Smooth muscle cell (in vitro differentiated cells): ENCODE data around the gene TNFRSF18. TPM values are rescaled to one million over a fixed set of nuclear protein-coding genes. Genes with fewer than 3 reads are reported as not detected.

ENCODE experiments used
- DNase-seq: peaks from one replicate; lab custom pipeline; 2025; ENCODE audit not compliant: unreplicated experiment; lab: John Stamatoyannopoulos, UW
- H2AFZ ChIP-seq: fragments of 200-600 bp; sonication (generic); 2 replicates; pipeline ENCODE4 v1.6.0; 2016; ENCODE audit warnings: antibody characterized with exemption, low read depth, mild to moderate bottlenecking
- H3F3A ChIP-seq: fragments of 200-600 bp; sonication (generic); 2 replicates; pipeline ENCODE4 v1.6.0; 2017; ENCODE audit warnings: antibody characterized with exemption, low read depth
- H3K27ac ChIP-seq: fragments of 200-600 bp; sonication (generic); 2 replicates; pipeline ENCODE4 v1.5.1; 2016; ENCODE audit warnings: low read depth, mild to moderate bottlenecking
- H3K27me3 ChIP-seq: fragments of 200-600 bp; sonication (generic); 2 replicates; pipeline ENCODE4 v1.6.1; 2016; ENCODE audit warnings: low read depth, mild to moderate bottlenecking
- H3K36me3 ChIP-seq: fragments of 200-600 bp; sonication (generic); 2 replicates; pipeline ENCODE4 v1.5.1; 2016; ENCODE audit warnings: low read depth
- H3K4me1 ChIP-seq: fragments of 200-600 bp; sonication (generic); 2 replicates; pipeline ENCODE4 v1.5.1; 2016; ENCODE audit warnings: low read depth
- H3K4me2 ChIP-seq: fragments of 200-600 bp; sonication (generic); 2 replicates; pipeline ENCODE4 v1.6.0; 2016; ENCODE audit warnings: mild to moderate bottlenecking
- H3K4me3 ChIP-seq: fragments of 200-600 bp; sonication (generic); 2 replicates; pipeline ENCODE4 v1.5.1; 2016; ENCODE audit warnings: mild to moderate bottlenecking
- H3K79me2 ChIP-seq: fragments of 200-600 bp; sonication (generic); 2 replicates; pipeline ENCODE4 v1.6.0; 2016; ENCODE audit warnings: low read depth, mild to moderate bottlenecking
- H3K9ac ChIP-seq: fragments of 200-600 bp; sonication (generic); 2 replicates; pipeline ENCODE4 v1.6.0; 2016; ENCODE audit warnings: low read depth
- H3K9me3 ChIP-seq: fragments of 200-600 bp; sonication (generic); replicated peaks from 2 replicates; pipeline ENCODE4 v1.5.1; 2016; ENCODE audit warnings: low read depth
- H4K20me1 ChIP-seq: fragments of 200-600 bp; sonication (generic); 2 replicates; pipeline ENCODE4 v1.6.0; 2016; ENCODE audit warnings: low read depth
- WGBS: methylation state at CpG from one replicate; pipeline ENCODE4 v1.1.7; 2016; ENCODE audit warnings: low lambda C conversion rate; 5-methylcytosine and 5-hydroxymethylcytosine counted together
- polyA plus RNA-seq: library from polyadenylated mRNA; unstranded; fragments of >200 nt; fragmentation: Nextera tagmentation; extraction: Ambion mirVana; gene quantifications from 2 replicates; pipeline ENCODE4 v1.2.1, GENCODE V29; 2016
- total RNA-seq: library from RNA; depleted of rRNA; stranded (reverse); fragments of >200 nt; gene quantifications from 2 replicates; pipeline ENCODE4 v1.2.3, GENCODE V29; 2014
- TF ChIP-seq, protein P1 (sequence below): fragments of 200-600 bp; sonication (generic); IDR thresholded peaks from 2 replicates; pipeline ENCODE4 v1.5.1; 2017; ENCODE audit warnings: borderline replicate concordance, mild to moderate bottlenecking, antibody characterized with exemption; ENCODE audit not compliant: insufficient read depth, poor library complexity, severe bottlenecking

Gene TNFRSF18
- total and polyA plus RNA-seq, 2 experiments from 2014 or later, result 4.8 to 12.2 TPM

DNA sequence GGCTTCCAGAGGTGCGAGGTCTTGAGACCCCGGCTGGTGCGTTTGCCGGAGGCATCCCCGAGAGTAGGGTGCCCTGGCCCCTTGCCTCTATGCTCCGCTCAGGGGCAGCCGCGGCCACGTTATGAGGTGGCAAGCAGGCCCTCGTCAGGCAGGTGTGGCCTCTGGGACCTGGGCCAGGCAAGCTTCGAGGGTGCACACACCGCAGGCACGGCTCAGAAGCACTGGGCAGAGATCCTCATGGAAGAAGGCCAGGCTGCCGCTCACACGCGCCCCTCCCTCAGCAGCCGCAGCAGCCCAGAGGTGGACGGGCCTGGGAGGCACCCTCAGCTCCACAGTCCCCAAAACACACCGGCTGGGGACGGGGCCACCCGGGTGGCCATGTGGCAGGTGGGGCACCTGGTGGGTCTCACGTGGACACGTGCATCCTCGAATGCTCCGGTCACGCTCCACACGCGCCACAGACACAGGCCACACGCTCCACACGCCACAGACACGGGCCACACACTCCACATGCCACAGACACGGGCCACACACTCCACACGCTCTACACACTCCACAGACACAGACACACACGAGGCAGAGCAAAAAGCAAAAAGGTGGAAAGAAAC, 18.9 kb upstream of the TNFRSF18 start:
- H4K20me1 ChIP-seq, result peaks cover 65% of the 10 kb centered on the region
- no peak for DNase-seq
- no peak overlapping the region for H3K4me2 ChIP-seq
- H3K79me2 ChIP-seq, result peaks cover 60% of the 10 kb centered on the region
- WGBS, result 98% methylated on average over 28 of the region's 34 CpGs
- TF ChIP-seq, protein P1, sequence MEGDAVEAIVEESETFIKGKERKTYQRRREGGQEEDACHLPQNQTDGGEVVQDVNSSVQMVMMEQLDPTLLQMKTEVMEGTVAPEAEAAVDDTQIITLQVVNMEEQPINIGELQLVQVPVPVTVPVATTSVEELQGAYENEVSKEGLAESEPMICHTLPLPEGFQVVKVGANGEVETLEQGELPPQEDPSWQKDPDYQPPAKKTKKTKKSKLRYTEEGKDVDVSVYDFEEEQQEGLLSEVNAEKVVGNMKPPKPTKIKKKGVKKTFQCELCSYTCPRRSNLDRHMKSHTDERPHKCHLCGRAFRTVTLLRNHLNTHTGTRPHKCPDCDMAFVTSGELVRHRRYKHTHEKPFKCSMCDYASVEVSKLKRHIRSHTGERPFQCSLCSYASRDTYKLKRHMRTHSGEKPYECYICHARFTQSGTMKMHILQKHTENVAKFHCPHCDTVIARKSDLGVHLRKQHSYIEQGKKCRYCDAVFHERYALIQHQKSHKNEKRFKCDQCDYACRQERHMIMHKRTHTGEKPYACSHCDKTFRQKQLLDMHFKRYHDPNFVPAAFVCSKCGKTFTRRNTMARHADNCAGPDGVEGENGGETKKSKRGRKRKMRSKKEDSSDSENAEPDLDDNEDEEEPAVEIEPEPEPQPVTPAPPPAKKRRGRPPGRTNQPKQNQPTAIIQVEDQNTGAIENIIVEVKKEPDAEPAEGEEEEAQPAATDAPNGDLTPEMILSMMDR, result no peak
- H3F3A ChIP-seq, result no peaks in the 10 kb centered on the region
- no peak overlapping the region for H3K4me3 ChIP-seq
- H2AFZ ChIP-seq, result no peak overlapping the region
- no peaks in the 10 kb centered on the region for H3K4me1 ChIP-seq
- H3K27ac ChIP-seq, result no peak overlapping the region
- no peaks in the 10 kb centered on the region for H3K9me3 ChIP-seq
- no peaks in the 10 kb centered on the region for H3K36me3 ChIP-seq
- H3K27me3 ChIP-seq, result no peaks in the 10 kb centered on the region
- H3K9ac ChIP-seq, result no peak overlapping the region

DNA sequence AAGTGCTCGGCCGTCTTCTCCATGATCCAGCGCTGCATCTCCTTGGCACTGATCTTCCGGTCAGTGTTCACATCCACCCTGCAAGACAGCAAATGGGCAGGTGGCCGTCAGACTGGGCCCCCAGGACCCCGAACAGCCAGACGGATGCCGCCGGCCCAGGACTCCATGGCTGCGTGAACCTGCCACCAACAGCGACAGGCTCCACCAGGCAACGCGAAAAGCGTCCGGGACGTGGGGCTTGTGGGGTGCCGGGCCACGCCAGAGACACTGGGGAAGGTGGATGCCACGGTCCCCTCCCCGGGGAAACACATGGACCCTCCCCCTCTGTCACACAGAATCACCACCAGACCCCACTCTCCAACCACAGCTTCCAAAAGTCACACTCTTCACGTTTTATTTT, 17.5 kb upstream of the TNFRSF18 start:
- no peaks in the 10 kb centered on the region for H3K36me3 ChIP-seq
- no peak overlapping the region for H2AFZ ChIP-seq

DNA sequence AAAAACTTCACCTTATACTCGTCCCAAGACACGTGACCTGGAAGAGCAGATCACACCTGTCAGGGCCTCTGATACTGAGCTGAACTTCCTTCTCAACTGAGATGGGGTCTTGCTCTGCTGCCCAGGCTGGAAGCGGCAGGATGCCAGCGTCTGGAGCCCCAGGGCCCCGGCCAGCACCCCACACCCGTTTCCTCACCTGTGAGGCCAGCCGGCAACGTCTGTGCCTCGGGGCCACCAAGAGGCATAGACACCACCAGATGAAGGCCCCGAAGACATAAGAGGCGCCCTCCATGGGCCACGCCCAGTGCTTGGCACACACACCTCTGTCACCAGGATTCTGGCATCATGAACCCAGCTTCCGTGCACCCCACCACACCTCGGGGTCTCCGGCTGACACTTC, 16.9 kb upstream of the TNFRSF18 start:
- no peaks in the 10 kb centered on the region for H3F3A ChIP-seq
- H3K9ac ChIP-seq, result no peak overlapping the region
- H4K20me1 ChIP-seq, result peaks cover 59% of the 10 kb centered on the region
- H3K4me2 ChIP-seq, result no peak overlapping the region
- no peaks in the 10 kb centered on the region for H3K27me3 ChIP-seq
- H3K27ac ChIP-seq, result no peak overlapping the region
- 97% methylated on average over 15 of the region's 15 CpGs for WGBS
- no peak overlapping the region for H2AFZ ChIP-seq
- TF ChIP-seq, protein P1, result no peak
- DNase-seq, result no peak
- no peaks in the 10 kb centered on the region for H3K9me3 ChIP-seq
- H3K4me3 ChIP-seq, result no peak overlapping the region
- peaks cover 39% of the 10 kb centered on the region for H3K79me2 ChIP-seq
- H3K4me1 ChIP-seq, result no peaks in the 10 kb centered on the region
- H3K36me3 ChIP-seq, result no peaks in the 10 kb centered on the region

More for the DNA sequence above, 17.5 kb upstream of the TNFRSF18 start:
- Histone ChIP-seq H3K27ac (no peak overlapping the region), H4K20me1 (peaks cover 59% of the 10 kb centered on the region), H3K4me3 (no peak overlapping the region), H3K4me1 (no peaks in the 10 kb centered on the region), H3K9me3 (no peaks in the 10 kb centered on the region), H3K4me2 (no peak overlapping the region), H3F3A (no peaks in the 10 kb centered on the region), H3K9ac (no peak overlapping the region), H3K79me2 (peaks cover 45% of the 10 kb centered on the region), H3K27me3 (no peaks in the 10 kb centered on the region)
- TF ChIP-seq, protein P1, result no peak
- no peak for DNase-seq
- 97% methylated on average over 16 of the region's 21 CpGs for WGBS
